ENCODE measurements around the gene SHOC1. TPM values are rescaled to one million over a fixed set of nuclear protein-coding genes. Genes with fewer than 3 reads are reported as not detected.
"Not testable (repeated sequence)": the region's sequence is repeated elsewhere in the genome, so short reads cannot be mapped to it uniquely, and the experiment has no call there.

SHOC1 gene
- total RNA-seq, 1 experiment from 2014 or later: 1.1 TPM

DNA sequence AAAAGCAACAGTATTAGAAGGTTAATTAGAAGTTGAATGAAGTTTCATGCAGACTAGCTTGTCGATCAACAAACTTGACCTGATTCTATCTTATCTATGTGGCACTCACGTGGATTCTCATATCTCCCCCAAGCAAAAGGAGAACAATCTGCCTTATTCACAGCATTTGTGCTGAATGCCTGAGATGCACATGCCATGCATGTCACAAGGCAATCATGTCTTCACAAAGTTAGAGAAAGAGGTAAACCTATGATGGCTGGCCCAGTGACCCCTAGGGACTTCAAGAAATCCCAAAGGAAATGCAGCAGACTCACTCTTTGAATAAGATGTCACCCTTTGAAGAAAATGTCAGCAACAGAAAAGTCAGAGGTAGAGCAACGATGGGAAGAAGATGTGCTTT lies 17.6 kb upstream of the SHOC1 start:
- Histone ChIP-seq H3K4me1 (ENCODE audit: control insufficient read depth in 1 of 2, insufficient read depth in 2 of 2, low read length in 2 of 2) (no peaks in the 10 kb centered on the region), H3K27ac (ENCODE audit: low read depth, low read length) (no peak overlapping the region), H3K9ac (ENCODE audit: low read length) (no peak overlapping the region), H4K20me1 (ENCODE audit: insufficient read depth) (no peaks in the 10 kb centered on the region), H3K4me2 (ENCODE audit: low read length) (no peak overlapping the region), H3K27me3 (ENCODE audit: insufficient read depth, low read length) (no peaks in the 10 kb centered on the region), H3K4me3 (replicated peaks in 1 of 2; ENCODE audit: low read depth in 1 of 2, low read length in 2 of 2) (no peak overlapping the region), H3K9me2 (ENCODE audit: insufficient read depth) (no peaks in the 10 kb centered on the region), H3K79me2 (ENCODE audit: insufficient read depth, low read length) (no peaks in the 10 kb centered on the region), H3K36me3 (ENCODE audit: control insufficient read depth in 1 of 2, insufficient read depth in 2 of 2, low read length in 2 of 2) (no peaks in the 10 kb centered on the region), H2AFZ (ENCODE audit: low read depth, low read length, poor library complexity, severe bottlenecking) (no peak overlapping the region), H3K9me3 (ENCODE audit: control insufficient read depth in 1 of 2, insufficient read depth in 1 of 2, low read depth in 1 of 2, low read length in 2 of 2) (no peaks in the 10 kb centered on the region)
- BruUV-seq (replicated peaks): no TSS peak
- ChIA-PET POLR2A (no interaction called here), RAD21 (ENCODE audit: low non-redundant PET in 1 of 2, low total read pairs in 2 of 2, uncharacterized antibody in 2 of 2, unreplicated experiment in 2 of 2) (no interaction called here), CTCF (no interaction called here)
- intact Hi-C loops (cut with micrococcal nuclease): no loop called here
- DNase-seq (ENCODE audit: low read depth, low spot score) (no peak), ATAC-seq (no peak)
- TF ChIP-seq JUND (IDR thresholded peaks at IDR 0.05): no peak
- TF ChIP-seq YY1 (IDR thresholded peaks at IDR 0.05; ENCODE audit: extremely low read depth, insufficient replicate concordance, low read depth, low read length): no peak
- no peak for TF ChIP-seq ELF1 (IDR thresholded peaks at IDR 0.05; ENCODE audit: borderline replicate concordance, low read depth)
- TF ChIP-seq SRF (IDR thresholded peaks at IDR 0.05; ENCODE audit: low read depth): no peak
- TF ChIP-seq, protein P1, sequence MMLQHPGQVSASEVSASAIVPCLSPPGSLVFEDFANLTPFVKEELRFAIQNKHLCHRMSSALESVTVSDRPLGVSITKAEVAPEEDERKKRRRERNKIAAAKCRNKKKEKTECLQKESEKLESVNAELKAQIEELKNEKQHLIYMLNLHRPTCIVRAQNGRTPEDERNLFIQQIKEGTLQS (IDR thresholded peaks at IDR 0.05): no peak
- TF ChIP-seq POLR2AphosphoS5 (IDR thresholded peaks at IDR 0.05; ENCODE audit: low read depth, low read length): no peak
- no peak for TF ChIP-seq EZH2phosphoT487 (IDR thresholded peaks at IDR 0.05; ENCODE audit: borderline replicate concordance)

DNA sequence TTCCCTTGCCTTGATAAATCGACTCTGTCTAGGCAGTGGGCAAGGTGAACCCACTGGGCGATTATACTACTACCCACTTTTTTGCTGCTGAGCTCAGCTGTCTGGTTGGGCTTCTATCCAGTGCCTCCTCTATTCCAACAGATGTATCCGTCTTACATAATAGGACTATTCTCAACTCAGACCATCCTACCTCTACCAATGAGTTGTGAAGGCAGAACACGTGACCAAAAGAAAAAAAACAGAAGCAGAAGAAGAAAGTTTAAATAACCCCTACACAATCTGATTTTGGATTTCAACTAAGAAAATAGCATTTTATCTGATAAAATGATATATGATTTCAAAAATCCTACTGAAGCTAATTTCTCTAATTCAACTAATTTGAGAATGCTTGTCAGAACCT lies 16.2 kb upstream of the SHOC1 start:
- no TSS peak for BruUV-seq (replicated peaks)
- Histone ChIP-seq H3K9ac (ENCODE audit: low read length) (no peak overlapping the region), H3K79me2 (ENCODE audit: insufficient read depth, low read length) (no peaks in the 10 kb centered on the region), H3K4me2 (ENCODE audit: low read length) (no peak overlapping the region), H3K27me3 (ENCODE audit: insufficient read depth, low read length) (no peaks in the 10 kb centered on the region), H3K9me2 (ENCODE audit: insufficient read depth) (no peaks in the 10 kb centered on the region), H3K27ac (ENCODE audit: low read depth, low read length) (no peak overlapping the region), H3K4me3 (replicated peaks in 1 of 2; ENCODE audit: low read depth in 1 of 2, low read length in 2 of 2) (no peak overlapping the region), H4K20me1 (ENCODE audit: insufficient read depth) (no peaks in the 10 kb centered on the region), H2AFZ (ENCODE audit: low read depth, low read length, poor library complexity, severe bottlenecking) (no peak overlapping the region), H3K4me1 (ENCODE audit: control insufficient read depth in 1 of 2, insufficient read depth in 2 of 2, low read length in 2 of 2) (peaks cover 0 to 8% of the 10 kb centered on the region in 2 experiments; a peak in 3 of 4 replicates), H3K36me3 (ENCODE audit: control insufficient read depth in 1 of 2, insufficient read depth in 2 of 2, low read length in 2 of 2) (no peaks in the 10 kb centered on the region), H3K9me3 (ENCODE audit: control insufficient read depth in 1 of 2, insufficient read depth in 1 of 2, low read depth in 1 of 2, low read length in 2 of 2) (no peaks in the 10 kb centered on the region)
- DNase-seq (ENCODE audit: low read depth, low spot score): no peak
- no peak for ATAC-seq
- POLR2A ChIA-PET: no interaction called here
- CTCF ChIA-PET: no interaction called here
- no peak for TF ChIP-seq POLR2AphosphoS5 (IDR thresholded peaks at IDR 0.05; ENCODE audit: low read depth, low read length)
- RAD21 ChIA-PET (ENCODE audit: low non-redundant PET in 1 of 2, low total read pairs in 2 of 2, uncharacterized antibody in 2 of 2, unreplicated experiment in 2 of 2): no interaction called here
- intact Hi-C loops (cut with micrococcal nuclease): no loop called here

DNA sequence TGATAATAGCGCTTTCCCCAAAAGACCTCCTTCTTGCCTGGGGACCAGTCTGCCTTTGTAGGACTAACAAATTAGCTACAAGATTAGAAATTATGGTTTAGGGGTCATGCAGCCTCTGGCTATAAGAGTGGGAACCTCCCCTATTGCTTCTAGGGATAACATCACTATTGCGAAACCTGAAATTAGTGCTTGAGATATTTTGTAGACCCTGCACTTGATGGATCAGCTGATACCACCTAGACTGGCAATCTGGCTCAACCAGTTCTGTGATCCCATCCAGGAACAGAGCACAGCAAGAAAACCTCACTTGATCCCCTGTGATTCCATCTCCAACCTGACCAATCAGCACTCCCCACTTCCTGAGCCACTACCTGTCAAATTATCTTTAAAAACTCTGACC lies 15.7 kb upstream of the SHOC1 start:
- ATAC-seq; H3K9me3 ChIP-seq (ENCODE audit: control insufficient read depth in 1 of 2, insufficient read depth in 1 of 2, low read depth in 1 of 2, low read length in 2 of 2); H3K4me3 ChIP-seq (replicated peaks in 1 of 2; ENCODE audit: low read depth in 1 of 2, low read length in 2 of 2); H3K4me2 ChIP-seq (ENCODE audit: low read length); RAD21 ChIA-PET (ENCODE audit: low non-redundant PET in 1 of 2, low total read pairs in 2 of 2, uncharacterized antibody in 2 of 2, unreplicated experiment in 2 of 2); H3K27me3 ChIP-seq (ENCODE audit: insufficient read depth, low read length); POLR2A ChIA-PET; DNase-seq (ENCODE audit: low read depth, low spot score); H3K9ac ChIP-seq (ENCODE audit: low read length); H3K27ac ChIP-seq (ENCODE audit: low read depth, low read length); H3K9me2 ChIP-seq (ENCODE audit: insufficient read depth); CTCF ChIA-PET; intact Hi-C loops (cut with micrococcal nuclease); H2AFZ ChIP-seq (ENCODE audit: low read depth, low read length, poor library complexity, severe bottlenecking); H3K36me3 ChIP-seq (ENCODE audit: control insufficient read depth in 1 of 2, insufficient read depth in 2 of 2, low read length in 2 of 2); H3K79me2 ChIP-seq (ENCODE audit: insufficient read depth, low read length); H4K20me1 ChIP-seq (ENCODE audit: insufficient read depth); BruUV-seq (replicated peaks): not testable (repeated sequence)
- H3K4me1 ChIP-seq (ENCODE audit: control insufficient read depth in 1 of 2, insufficient read depth in 2 of 2, low read length in 2 of 2): peaks cover 0 to 13% of the 10 kb centered on the region in 2 experiments; a peak in 3 of 4 replicates
